ENCODE data around the gene TLR6. TPM values are rescaled to one million over a fixed set of nuclear protein-coding genes. Genes with fewer than 3 reads are reported as not detected.

The TLR6 gene
- total RNA-seq, 1 donor from 2014 or later = 12.4 TPM

DNA sequence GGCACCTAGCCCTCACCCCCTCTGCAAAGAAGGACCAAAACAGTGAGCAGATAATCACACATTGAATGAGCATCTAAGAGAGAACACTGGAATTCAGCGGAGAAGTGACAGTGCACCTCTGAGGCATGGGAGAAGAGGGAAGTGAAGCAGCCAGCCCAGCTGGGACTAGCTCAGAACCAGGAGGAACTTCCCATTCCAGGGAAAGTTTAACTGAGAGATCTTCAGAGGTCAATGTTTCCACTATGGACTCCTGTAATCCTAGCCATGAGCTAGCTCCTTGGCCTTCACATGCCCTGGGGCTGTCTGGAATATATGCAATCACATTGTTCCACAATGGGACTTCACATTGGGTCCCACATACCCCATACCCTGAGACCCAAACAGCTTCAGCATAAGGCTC, 24.4 kb downstream of the TLR6 start:
- Histone ChIP-seq H3K4me3 (no peak overlapping the region), H3K36me3 (no peaks in the 10 kb centered on the region), H3K27ac (no peak overlapping the region), H3K4me1 (no peaks in the 10 kb centered on the region), H3K9me3 (peaks cover 20% of the 10 kb centered on the region), H3K27me3 (ENCODE audit: low read depth) (no peaks in the 10 kb centered on the region)
- ATAC-seq (no peak), DNase-seq (no peak)
- intact Hi-C loops (cut with DNase I) = no loop called here
- TF ChIP-seq, protein P1, sequence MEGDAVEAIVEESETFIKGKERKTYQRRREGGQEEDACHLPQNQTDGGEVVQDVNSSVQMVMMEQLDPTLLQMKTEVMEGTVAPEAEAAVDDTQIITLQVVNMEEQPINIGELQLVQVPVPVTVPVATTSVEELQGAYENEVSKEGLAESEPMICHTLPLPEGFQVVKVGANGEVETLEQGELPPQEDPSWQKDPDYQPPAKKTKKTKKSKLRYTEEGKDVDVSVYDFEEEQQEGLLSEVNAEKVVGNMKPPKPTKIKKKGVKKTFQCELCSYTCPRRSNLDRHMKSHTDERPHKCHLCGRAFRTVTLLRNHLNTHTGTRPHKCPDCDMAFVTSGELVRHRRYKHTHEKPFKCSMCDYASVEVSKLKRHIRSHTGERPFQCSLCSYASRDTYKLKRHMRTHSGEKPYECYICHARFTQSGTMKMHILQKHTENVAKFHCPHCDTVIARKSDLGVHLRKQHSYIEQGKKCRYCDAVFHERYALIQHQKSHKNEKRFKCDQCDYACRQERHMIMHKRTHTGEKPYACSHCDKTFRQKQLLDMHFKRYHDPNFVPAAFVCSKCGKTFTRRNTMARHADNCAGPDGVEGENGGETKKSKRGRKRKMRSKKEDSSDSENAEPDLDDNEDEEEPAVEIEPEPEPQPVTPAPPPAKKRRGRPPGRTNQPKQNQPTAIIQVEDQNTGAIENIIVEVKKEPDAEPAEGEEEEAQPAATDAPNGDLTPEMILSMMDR (IDR thresholded peaks at IDR 0.05) = no peak

DNA sequence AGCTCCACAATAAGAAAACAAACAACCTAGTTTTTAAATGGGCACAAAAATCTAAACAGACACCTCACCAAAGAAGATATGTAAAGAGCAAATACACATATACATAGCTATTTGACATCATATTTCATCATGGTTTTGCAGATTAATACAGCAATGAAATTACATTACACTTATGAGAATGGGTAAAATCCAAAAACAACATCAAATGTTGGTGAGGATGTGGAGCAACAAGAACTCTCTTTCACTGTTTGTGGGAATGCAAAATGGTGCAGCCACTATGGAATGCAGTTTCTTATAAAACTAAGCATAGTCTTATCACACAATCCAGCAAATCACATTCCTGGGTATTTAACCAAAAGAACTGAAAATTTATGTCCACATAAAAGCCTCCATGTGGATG, 25.0 kb downstream of the TLR6 start:
- DNase-seq (no peak), ATAC-seq (no peak)
- TF ChIP-seq, protein P1 (IDR thresholded peaks at IDR 0.05) = no peak
- H3K4me1 ChIP-seq = no peaks in the 10 kb centered on the region
- intact Hi-C loops (cut with DNase I) = no loop called here
- no peaks in the 10 kb centered on the region for H3K36me3 ChIP-seq
- H3K4me3 ChIP-seq = no peak overlapping the region
- no peak overlapping the region for H3K27ac ChIP-seq
- H3K27me3 ChIP-seq (ENCODE audit: low read depth) = no peaks in the 10 kb centered on the region
- H3K9me3 ChIP-seq = peaks cover 19% of the 10 kb centered on the region

DNA sequence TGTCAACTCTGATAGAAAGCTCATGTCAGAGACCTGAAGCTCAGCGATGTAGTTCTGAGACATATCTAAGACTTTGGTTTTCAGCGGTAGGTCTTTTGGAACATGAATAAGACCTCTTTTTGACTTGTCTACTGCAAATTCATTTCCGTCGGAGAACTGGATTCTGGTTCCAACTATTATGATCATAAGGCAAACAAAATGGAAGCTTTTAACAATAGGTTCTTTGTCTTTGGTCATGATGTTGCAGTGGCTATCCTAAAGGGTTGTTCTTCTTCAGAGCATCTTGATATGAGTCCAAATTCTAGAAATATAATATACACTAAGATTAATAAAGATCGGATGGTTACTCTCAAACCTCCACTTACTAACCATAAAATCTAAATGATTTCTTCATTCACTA, 27.4 kb downstream of the TLR6 start:
- no peaks in the 10 kb centered on the region for H3K27me3 ChIP-seq (ENCODE audit: low read depth)
- H3K27ac ChIP-seq = no peak overlapping the region
- H3K9me3 ChIP-seq = peaks cover 1% of the 10 kb centered on the region
- H3K4me1 ChIP-seq = no peaks in the 10 kb centered on the region
- H3K4me3 ChIP-seq = no peak overlapping the region
- intact Hi-C loops (cut with DNase I) = no loop called here
- H3K36me3 ChIP-seq = no peaks in the 10 kb centered on the region
- TF ChIP-seq, protein P1 (IDR thresholded peaks at IDR 0.05) = no peak
- ATAC-seq (no peak), DNase-seq (no peak)

DNA sequence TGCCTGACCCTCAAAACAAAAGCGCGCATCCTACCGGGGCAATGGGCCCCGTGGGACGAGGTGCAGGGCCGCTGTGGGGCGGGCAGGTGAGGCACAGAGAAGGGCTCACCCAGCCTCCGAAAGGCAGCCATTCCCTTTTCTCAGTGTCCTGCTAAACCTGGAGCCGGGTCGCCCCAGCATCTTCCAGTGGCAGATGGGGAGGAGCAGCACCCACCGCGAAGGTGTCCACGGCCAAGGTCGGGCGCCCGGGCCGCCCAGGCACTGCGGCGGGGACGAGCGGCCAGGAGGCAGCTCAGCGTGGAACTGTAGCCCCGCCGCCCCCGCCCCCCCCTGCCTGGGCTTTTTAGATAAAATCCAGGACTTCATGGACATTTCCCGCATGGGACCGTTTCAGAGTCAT, 32.9 kb downstream of the TLR6 start:
- no peak for DNase-seq
- TF ChIP-seq, protein P1 (IDR thresholded peaks at IDR 0.05) = no peak
- Histone ChIP-seq H3K4me3 (no peak overlapping the region), H3K27ac (no peak overlapping the region), H3K36me3 (no peaks in the 10 kb centered on the region), H3K9me3 (peaks cover 5% of the 10 kb centered on the region), H3K4me1 (no peaks in the 10 kb centered on the region), H3K27me3 (ENCODE audit: low read depth) (no peaks in the 10 kb centered on the region)
- no peak for ATAC-seq
- intact Hi-C loops (cut with DNase I) = no loop called here

DNA sequence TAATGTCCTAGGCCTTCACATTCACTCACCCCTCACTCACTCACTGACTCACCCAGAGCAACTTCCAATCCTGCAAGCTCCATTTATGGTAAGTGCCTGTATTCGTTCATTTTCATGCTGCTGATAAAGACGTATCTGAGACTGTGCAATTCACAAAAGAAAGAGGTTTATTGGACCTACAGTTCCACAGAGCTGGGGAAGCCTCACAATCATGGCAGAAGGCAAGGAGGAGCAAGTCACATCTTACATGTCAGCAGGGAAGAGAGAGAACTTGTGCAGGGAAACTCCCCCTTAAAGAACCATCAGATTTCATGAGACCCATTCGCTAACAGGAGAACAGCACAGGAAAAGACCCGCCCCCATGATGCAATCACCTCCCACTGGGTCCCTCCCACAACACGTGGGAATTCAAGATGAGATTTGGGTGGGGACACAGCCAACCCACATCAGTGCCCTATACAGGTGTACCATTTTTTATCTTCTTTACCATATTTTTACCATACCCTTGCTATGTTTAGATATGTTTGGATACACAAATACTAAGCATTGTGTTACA, 33.8 kb downstream of the TLR6 start:
- TF ChIP-seq, protein P1 (IDR thresholded peaks at IDR 0.05) = no peak
- ATAC-seq (no peak), DNase-seq (no peak)
- no peaks in the 10 kb centered on the region for H3K36me3 ChIP-seq
- H3K4me1 ChIP-seq = no peaks in the 10 kb centered on the region
- no peaks in the 10 kb centered on the region for H3K27me3 ChIP-seq (ENCODE audit: low read depth)
- intact Hi-C loops (cut with DNase I) = no loop called here
- H3K27ac ChIP-seq = no peak overlapping the region
- peaks cover 5% of the 10 kb centered on the region for H3K9me3 ChIP-seq
- no peak overlapping the region for H3K4me3 ChIP-seq

DNA sequence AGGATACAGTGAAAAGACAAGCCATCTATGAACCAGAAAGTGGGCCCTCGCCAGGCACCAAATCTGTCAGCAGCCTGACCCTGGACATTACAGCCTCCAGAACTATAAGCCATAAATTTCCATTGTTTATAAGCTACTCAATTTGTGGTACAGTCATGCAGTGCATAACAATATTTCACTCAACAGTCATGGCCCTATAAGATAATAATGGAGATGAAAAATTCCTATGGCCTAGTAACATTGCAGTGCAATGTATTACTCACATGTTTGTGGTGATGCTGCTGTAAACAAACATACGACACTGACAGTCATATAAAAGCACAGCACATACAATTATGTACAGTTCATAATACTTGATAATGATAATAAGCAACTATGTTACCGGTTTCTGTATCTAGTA, 34.9 kb downstream of the TLR6 start:
- peaks cover 5% of the 10 kb centered on the region for H3K9me3 ChIP-seq
- H3K36me3 ChIP-seq = no peaks in the 10 kb centered on the region
- H3K27me3 ChIP-seq (ENCODE audit: low read depth) = no peaks in the 10 kb centered on the region
- intact Hi-C loops (cut with DNase I) = no loop called here
- DNase-seq (no peak), ATAC-seq (no peak)
- no peak overlapping the region for H3K4me3 ChIP-seq
- no peaks in the 10 kb centered on the region for H3K4me1 ChIP-seq
- TF ChIP-seq, protein P1 (IDR thresholded peaks at IDR 0.05) = no peak
- no peak overlapping the region for H3K27ac ChIP-seq
